ENCODE measurements around the gene ENTPD6.
A peak's percentile ranks its signal among the peaks of the same experiment; 100 is the strongest.

ENTPD6 gene

GRCh38 chr20:25242231-25242630, 46.7 kb downstream of the ENTPD6 start:
- no peak for DNase-seq (ENCODE audit: low spot score)

- DNase-seq (ENCODE audit: low spot score): no peak
Observed at GRCh38 chr20:25243416-25243979, 48.0 kb downstream of the ENTPD6 start.

DNA sequence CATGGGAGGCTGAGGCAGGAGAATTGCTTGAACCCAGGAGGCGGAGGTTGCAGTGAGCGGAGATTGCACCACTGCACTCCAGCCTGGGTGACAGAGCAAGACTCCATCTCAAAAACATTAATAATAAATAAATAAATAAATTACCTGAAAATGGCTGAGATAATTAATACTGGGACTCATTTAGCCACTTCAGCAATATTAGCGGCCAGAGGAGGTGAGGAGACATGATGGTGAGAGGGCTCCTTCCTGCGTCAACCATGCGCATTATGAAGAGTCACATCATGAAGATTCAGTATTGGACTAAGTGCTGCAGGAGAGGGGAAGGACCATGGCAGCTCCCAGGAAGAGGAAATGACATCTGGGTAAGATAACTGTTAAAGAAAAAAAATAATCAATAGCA, 49.5 kb downstream of the ENTPD6 start:
- no peak for DNase-seq (ENCODE audit: low spot score)

GRCh38 chr20:25245461-25245860, 49.9 kb downstream of the ENTPD6 start:
- DNase-seq (ENCODE audit: low spot score): no peak

GRCh38 chr20:25246182-25246999, 50.9 kb downstream of the ENTPD6 start:
- no peak for DNase-seq (ENCODE audit: low spot score)

DNA sequence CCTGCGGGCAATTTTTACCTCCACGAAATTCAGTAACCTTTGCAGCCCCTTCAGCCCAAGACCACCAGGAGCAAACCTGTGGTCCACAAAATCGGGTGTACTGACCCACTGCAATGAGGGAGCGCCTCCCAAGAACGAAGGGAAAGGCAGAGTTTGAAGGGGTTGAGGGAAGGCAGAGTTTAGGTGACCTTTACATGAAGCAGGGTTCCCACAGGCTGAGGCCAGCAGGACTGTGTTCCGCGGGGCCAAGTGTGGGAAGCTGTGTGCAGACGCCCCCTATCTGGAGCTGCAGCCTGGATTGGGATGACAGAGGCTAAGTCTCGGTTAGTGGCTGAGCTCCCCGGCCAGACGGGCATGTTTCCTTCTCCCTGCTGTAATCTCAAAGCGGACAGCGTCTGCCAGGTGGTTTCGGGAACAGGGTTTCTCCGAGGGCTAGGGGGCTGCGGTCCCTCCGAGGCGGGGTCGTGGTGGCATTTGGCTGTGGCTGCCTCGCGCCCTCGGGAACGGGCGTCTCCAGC, 51.5 kb downstream of the ENTPD6 start:
- no peak for DNase-seq (ENCODE audit: low spot score)

GRCh38 chr20:25247518-25247955, 52.0 kb downstream of the ENTPD6 start:
- DNase-seq (ENCODE audit: low spot score): no peak

DNA sequence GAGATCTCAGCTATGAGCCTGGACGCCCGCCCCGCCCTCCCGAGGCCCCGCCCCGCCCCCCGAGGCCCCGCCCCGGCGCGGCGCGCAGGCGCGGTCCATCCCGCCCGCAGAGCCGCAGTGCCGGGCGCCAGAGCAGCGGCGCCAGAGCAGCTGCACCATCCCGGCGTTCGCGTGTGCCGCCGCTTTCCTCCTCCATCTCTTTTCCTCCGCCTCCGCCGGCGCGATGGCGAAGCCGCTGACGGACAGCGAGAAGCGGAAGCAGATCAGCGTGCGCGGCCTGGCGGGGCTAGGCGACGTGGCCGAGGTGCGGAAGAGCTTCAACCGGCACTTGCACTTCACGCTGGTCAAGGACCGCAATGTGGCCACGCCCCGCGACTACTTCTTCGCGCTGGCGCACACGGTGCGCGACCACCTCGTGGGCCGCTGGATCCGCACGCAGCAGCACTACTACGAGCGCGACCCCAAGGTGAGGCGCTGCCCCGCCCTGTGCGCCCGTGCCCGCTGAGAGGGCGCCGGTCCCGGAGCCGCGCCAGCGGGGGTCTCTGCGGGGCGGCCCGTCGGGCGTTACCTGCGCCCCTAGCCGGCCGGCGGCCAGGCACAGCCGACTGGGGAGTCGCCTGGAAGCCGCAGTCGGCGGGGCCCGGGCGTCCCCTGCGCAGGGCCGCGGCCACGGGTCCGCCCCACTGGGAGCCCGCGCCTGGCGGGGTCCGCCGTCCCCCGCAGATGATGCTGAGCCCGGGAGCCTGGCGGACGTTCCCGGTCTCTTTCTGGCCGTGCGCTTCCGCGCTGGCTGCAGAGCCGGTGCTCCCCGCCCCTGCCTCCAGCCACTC, 52.7 kb downstream of the ENTPD6 start, which contains the start of gene PYGB:
TSS of gene PYGB (plus strand) at position 130 of the 830 bp plus-strand sequence. CDS start at position 224, 94 bp downstream.
- DNase-seq (ENCODE audit: low spot score): peak; percentile 72

- no peak for DNase-seq (ENCODE audit: low spot score)
Observed at GRCh38 chr20:25248786-25249172, 53.3 kb downstream of the ENTPD6 start.

DNA sequence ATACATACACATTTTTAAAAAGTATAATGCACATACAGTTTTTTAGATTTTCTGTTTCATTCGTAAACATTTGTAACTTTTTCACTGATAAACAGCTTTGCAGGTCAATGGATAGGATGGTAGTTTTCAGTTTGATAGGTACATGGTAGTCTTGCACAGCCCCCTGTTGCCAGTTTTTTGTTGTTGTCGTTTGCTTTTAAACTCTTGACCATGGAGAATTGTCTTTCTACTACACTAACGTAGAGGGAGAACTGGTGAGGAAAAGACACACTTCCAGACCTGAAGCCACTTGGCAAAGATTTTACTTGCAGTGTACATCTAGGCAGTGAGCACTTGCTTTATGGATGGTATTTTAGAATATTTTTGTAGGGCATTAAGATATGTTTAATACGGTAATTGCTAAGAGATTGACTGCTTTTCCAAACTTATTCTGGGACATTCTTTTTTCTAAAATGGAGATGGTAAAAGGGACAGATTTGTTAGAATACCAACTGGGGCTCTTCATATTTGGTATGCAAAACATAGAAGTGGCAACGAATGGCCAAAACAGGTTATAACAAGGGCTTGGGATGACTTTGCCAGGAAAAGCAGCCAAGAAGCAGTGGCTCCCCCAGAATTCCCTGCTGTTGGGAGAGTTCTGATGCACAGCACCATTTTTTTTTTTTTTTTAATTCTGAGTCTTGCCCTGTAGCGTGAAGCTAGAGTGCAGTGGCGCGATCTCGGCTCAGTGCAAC, 53.9 kb downstream of the ENTPD6 start:
- DNase-seq (ENCODE audit: low spot score): no peak

- DNase-seq (ENCODE audit: low spot score): no peak
Observed at GRCh38 chr20:25250508-25250907, 55.0 kb downstream of the ENTPD6 start.

- no peak for DNase-seq (ENCODE audit: low spot score)
Observed at GRCh38 chr20:25251019-25251418, 55.5 kb downstream of the ENTPD6 start.

DNA sequence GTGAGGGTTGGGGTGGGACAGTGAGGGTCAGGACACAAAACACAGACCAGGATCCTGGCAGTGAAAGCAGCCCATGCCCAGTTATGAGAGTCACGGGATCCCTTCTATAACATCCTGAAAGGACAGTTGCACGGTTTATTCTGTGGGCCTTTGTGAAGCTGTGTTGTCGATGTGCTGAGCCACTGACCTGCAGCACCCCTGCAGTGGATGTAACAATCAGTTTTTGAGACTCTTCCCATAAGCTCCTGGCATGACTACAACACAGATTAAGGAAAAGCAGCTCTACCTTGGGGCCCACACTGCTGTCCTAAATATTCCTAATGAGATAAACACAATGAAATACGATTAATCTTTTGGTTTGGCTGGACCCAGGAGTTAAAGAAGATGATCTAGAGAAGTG, 56.0 kb downstream of the ENTPD6 start:
- no peak for DNase-seq (ENCODE audit: low spot score)

GRCh38 chr20:25252230-25252651, 56.7 kb downstream of the ENTPD6 start:
- DNase-seq (ENCODE audit: low spot score): no peak

DNA sequence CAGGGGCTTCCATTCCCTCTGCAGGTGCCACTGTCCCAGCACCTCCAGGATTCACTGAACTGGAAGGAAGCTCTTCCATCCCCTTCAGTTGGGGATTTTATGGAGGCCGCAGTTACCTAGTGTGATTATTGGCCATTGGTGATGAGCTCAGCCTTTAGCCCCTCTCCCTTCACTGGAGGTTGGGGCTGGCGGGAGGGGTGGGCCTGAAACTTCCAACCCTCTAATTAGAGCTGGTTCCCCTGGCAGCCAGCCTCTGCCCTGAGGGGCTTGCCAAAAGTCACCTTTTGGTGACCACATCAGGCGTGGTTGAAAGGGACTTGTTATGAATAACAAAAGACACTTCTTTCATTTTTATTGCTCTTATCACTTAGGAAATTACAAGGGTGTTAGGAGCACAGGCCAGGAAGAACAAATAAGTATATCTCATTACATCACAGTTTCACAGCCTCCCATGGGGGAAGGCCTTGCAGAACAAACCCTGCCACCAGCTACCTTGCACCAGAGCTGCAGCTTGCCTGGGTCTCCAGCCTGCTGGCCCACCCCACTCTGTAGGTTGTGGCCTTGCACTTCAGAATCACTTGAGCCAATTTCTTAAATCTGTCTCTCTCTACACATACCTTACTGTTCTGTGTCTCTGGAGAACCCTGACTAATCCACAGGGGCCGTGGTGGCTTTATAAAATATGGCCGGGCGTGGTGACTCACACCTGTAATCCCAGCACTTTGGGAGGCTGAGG, 57.3 kb downstream of the ENTPD6 start:
- DNase-seq (ENCODE audit: low spot score): no peak

- no peak for DNase-seq (ENCODE audit: low spot score)
Observed at GRCh38 chr20:25253606-25254275, 58.2 kb downstream of the ENTPD6 start.

- no peak for DNase-seq (ENCODE audit: low spot score)
Observed at GRCh38 chr20:25254571-25254970, 59.1 kb downstream of the ENTPD6 start.

GRCh38 chr20:25254986-25255680, 59.6 kb downstream of the ENTPD6 start:
- no peak for DNase-seq (ENCODE audit: low spot score)

DNA sequence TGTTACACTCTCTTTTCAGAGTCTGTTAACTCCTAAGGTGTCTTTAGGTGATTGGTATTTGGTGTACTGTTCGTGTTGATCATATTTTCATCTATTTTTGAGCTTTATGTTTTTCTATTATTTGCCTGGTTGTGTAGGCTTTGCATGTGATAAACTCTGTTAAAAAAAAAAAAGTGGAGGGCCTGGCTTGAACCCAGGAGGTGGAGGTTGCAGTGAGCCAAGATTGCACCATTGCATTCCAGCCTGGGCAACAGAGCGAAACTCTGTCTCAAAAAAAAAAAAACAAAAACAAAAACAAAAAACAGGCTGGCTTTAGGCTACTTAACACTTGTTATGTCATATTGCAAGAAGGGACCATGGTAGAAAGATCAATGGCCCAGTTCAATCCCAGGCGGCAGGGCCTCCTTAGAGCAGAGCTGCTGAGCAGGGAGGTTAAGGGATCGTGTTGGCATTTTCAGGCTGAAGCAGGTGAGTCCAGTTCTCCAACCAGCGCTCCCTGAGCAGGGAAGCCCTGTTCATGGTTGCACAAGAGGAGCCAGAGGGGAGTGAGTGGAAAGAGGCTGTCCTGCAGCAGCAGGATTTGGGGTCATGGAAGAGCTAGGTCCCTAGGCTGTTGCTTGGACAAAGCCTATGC, 60.8 kb downstream of the ENTPD6 start:
- DNase-seq (ENCODE audit: low spot score): no peak
